HL-60 (cell line): ENCODE measurements around the gene DMBX1.

ENCODE experiments used
- DNase-seq, 2 experiments: peaks; one replicate each; pipeline ENCODE4 v3.0.0-alpha.2; 2010 to 2020; ENCODE audit warnings: low read depth in 1 of 2, low spot score in 1 of 2
- H3K27ac ChIP-seq: fragments of 250-450 bp; sonication (Bioruptor Pico); replicated peaks from 2 replicates; pipeline ENCODE4 v1.5.1; 2020; ENCODE audit warnings: mild to moderate bottlenecking, moderate library complexity
- H3K27me3 ChIP-seq: fragments of 250-450 bp; sonication (Bioruptor Pico); 2 replicates; pipeline ENCODE4 v1.5.1; 2021; ENCODE audit warnings: mild to moderate bottlenecking, moderate library complexity; ENCODE audit not compliant: insufficient read depth, poor library complexity, severe bottlenecking
- H3K4me3 ChIP-seq: replicated peaks from 2 replicates; pipeline ENCODE4 v1.5.1; 2011; ENCODE audit warnings: mild to moderate bottlenecking, control low read depth, low read length; ENCODE audit not compliant: insufficient read depth
- CTCF ChIP-seq: IDR thresholded peaks from one replicate; pipeline ENCODE4 v1.5.1; 2011; ENCODE audit warnings: low read length, control low read depth, inconsistent platforms; ENCODE audit not compliant: insufficient read depth
- GABPA ChIP-seq: IDR thresholded peaks from 2 replicates; pipeline ENCODE4 v1.6.1; 2012; ENCODE audit warnings: low read depth
- POLR2AphosphoS5 ChIP-seq: IDR thresholded peaks from 2 replicates; pipeline ENCODE4 v1.6.1; 2012; ENCODE audit warnings: low read depth
- REST ChIP-seq: IDR thresholded peaks from 2 replicates; pipeline ENCODE4 v1.6.1; 2012; ENCODE audit warnings: low read depth; ENCODE audit not compliant: insufficient replicate concordance
- SPI1 ChIP-seq: IDR thresholded peaks from 2 replicates; pipeline ENCODE4 v1.6.1; 2012; ENCODE audit warnings: low read depth, mild to moderate bottlenecking, borderline replicate concordance

Gene DMBX1

GRCh38 chr1:46537651-46538050 lies 48.0 kb downstream of the DMBX1 start:
- no peak overlapping the region for H3K27ac ChIP-seq
- H3K4me3 ChIP-seq: no peak overlapping the region
- no peak for DNase-seq
- peaks cover 28% of the 10 kb centered on the region for H3K27me3 ChIP-seq
- TF ChIP-seq GABPA (no peak), POLR2AphosphoS5 (no peak), CTCF (no peak), REST (no peak), SPI1 (no peak)

GRCh38 chr1:46538147-46538546 lies 48.5 kb downstream of the DMBX1 start:
- no peak for DNase-seq
- TF ChIP-seq GABPA: no peak
- Histone ChIP-seq H3K4me3 (no peak overlapping the region), H3K27ac (no peak overlapping the region), H3K27me3 (peaks cover 32% of the 10 kb centered on the region)
